K562 (cell line): Measurements from ENCODE around the gene RYR1. TPM values are rescaled to one million over a fixed set of nuclear protein-coding genes. Genes with fewer than 3 reads are reported as not detected.

Experiments used
- ARID3A ChIP-seq: IDR thresholded peaks from 2 replicates; pipeline ENCODE4 v1.6.1; 2012; ENCODE audit warnings: low read depth, low read length, improper control_type of control experiment, borderline replicate concordance
- ARNT ChIP-seq, 2 experiments: fragments of 450-650 bp; IDR thresholded peaks; 2 replicates each; pipeline ENCODE4 v1.6.1; 2016; ENCODE audit warnings: mild to moderate bottlenecking in 1 of 2
- CEBPB ChIP-seq: fragments of 450-650 bp; IDR thresholded peaks from 2 replicates; pipeline ENCODE4 v1.6.1; 2016; ENCODE audit warnings: missing genetic modification characterization, missing compliant biosample characterization
- CTCF ChIP-seq, 3 experiments: IDR thresholded peaks in 2 of 3; conservative IDR thresholded peaks in 1 of 3; 2 replicates each; pipeline ENCODE4 v1.5.1; 2011 to 2012; ENCODE audit warnings: low read length in 3 of 3, mild to moderate bottlenecking in 3 of 3, control low read depth in 2 of 3, improper control_type of control experiment in 1 of 3, inconsistent platforms in 1 of 3, low read depth in 1 of 3, mixed read lengths in 1 of 3, moderate library complexity in 1 of 3; ENCODE audit not compliant: insufficient read depth in 2 of 3
- E2F3 ChIP-seq: fragments of 250-450 bp; sonication (Bioruptor Pico); IDR thresholded peaks from 2 replicates; pipeline ENCODE4 v1.4.0; 2020; ENCODE audit warnings: mild to moderate bottlenecking
- ERF ChIP-seq: fragments of 450-650 bp; formaldehyde crosslinking; IDR thresholded peaks from 2 replicates; pipeline ENCODE4 v1.4.0; 2020; ENCODE audit warnings: mild to moderate bottlenecking, mixed read lengths
- JUN ChIP-seq, 2 experiments: sonication (generic) in 1 of 2; formaldehyde crosslinking in 1 of 2; IDR thresholded peaks; 2 replicates each; pipeline versions ENCODE4 v1.6.1 to v1.8.0; 2012 to 2022; ENCODE audit warnings: borderline replicate concordance in 2 of 2, mild to moderate bottlenecking in 2 of 2, improper control_type of control experiment in 1 of 2, low read depth in 1 of 2, low read length in 1 of 2, missing genetic modification reagents in 1 of 2
- PATZ1 ChIP-seq: fragments of 250-450 bp; sonication (Bioruptor Pico); IDR thresholded peaks from 2 replicates; pipeline ENCODE4 v1.5.0; 2020; ENCODE audit warnings: mild to moderate bottlenecking, borderline replicate concordance
- PPARD ChIP-seq: fragments of 250-450 bp; sonication (Bioruptor Pico); IDR thresholded peaks from 2 replicates; pipeline ENCODE4 v1.8.0; 2022; ENCODE audit warnings: inconsistent platforms, mild to moderate bottlenecking, moderate library complexity
- TCF15 ChIP-seq: fragments of 250-450 bp; sonication (Bioruptor Pico); IDR thresholded peaks from 2 replicates; pipeline ENCODE4 v1.8.0; 2022; ENCODE audit warnings: moderate library complexity, mild to moderate bottlenecking, inconsistent platforms
- USF1 ChIP-seq: sonication (generic); formaldehyde crosslinking; IDR thresholded peaks from 2 replicates; pipeline ENCODE4 v1.9.0; 2022; ENCODE audit warnings: mild to moderate bottlenecking, missing genetic modification reagents
- ZKSCAN1 ChIP-seq: fragments of 150-350 bp; IDR thresholded peaks from 2 replicates; pipeline ENCODE4 v1.6.1; 2016; ENCODE audit warnings: low read depth, low read length
- ZNF121 ChIP-seq: sonication (generic); formaldehyde crosslinking; conservative IDR thresholded peaks from 2 replicates; pipeline ENCODE4 v1.8.0; 2022; ENCODE audit warnings: missing genetic modification reagents
- ZNF263 ChIP-seq: sonication (generic); formaldehyde crosslinking; IDR thresholded peaks from 2 replicates; pipeline ENCODE4 v1.8.0; 2022; ENCODE audit warnings: mild to moderate bottlenecking, missing genetic modification reagents, borderline replicate concordance
- ZNF584 ChIP-seq: fragments of 200-800 bp; sonication (Bioruptor generic); IDR thresholded peaks from 2 replicates; pipeline ENCODE4 v1.6.1; 2016; ENCODE audit warnings: low read depth, mild to moderate bottlenecking, missing genetic modification characterization, missing compliant biosample characterization
- polyA plus RNA-seq, 8 experiments: library from polyadenylated mRNA; depleted of rRNA in 4 of 8; stranded (reverse) in 5 of 8; unstranded in 3 of 8; fragments of >200 nt; fragmentation: Nextera tagmentation in 2 of 8; fragmentation: Illumina TruSeq in 1 of 8; extraction: Ambion mirVana in 2 of 8; extraction: Trizol in 1 of 8; gene quantifications; 2 replicates each; pipeline versions ENCODE4 v1.2.1 to v1.2.3, GENCODE V29; 2011 to 2014; ENCODE audit warnings: inconsistent platforms in 1 of 8, missing spikeins in 1 of 8
- total RNA-seq, 7 experiments: library from RNA; depleted of rRNA in 6 of 7; stranded (reverse); fragments of >200 nt in 6 of 7; fragmentation: Illumina TruSeq in 2 of 7; extraction: Trizol in 2 of 7; gene quantifications; 2 replicates each; pipeline versions ENCODE4 v1.2.1 to v1.2.3, GENCODE V29; 2011 to 2021; ENCODE audit warnings: low replicate concordance in 1 of 7

Gene RYR1
- total and polyA plus RNA-seq, 9 of the 15 experiments (the other 6 are each of a cell fraction or from before 2014, with no cell fraction given): 0.11 to 7.4 (median 3.7) TPM

- TF ChIP-seq PATZ1 (CRISPR knock-in tag) (no peak), E2F3 (CRISPR knock-in tag) (no peak), ZNF121 (CRISPR knock-in tag) (no peak), USF1 (CRISPR knock-in tag) (0 out of 2 replicates have a peak, but pooled peaks have one; percentile 12), CEBPB (tag) (no peak), ARNT (IDR thresholded peaks at IDR 0.05) (0 out of 4 replicates have a peak, but pooled peaks of 1 of the 2 experiments have one; percentile 46), ERF (CRISPR knock-in tag) (no peak), JUN (IDR thresholded peaks at IDR 0.05; ENCODE audit: borderline replicate concordance, low read depth, low read length) (no peak), JUN (CRISPR knock-in tag; IDR thresholded peaks at IDR 0.05; ENCODE audit: borderline replicate concordance) (no peak), PPARD (CRISPR knock-in tag) (no peak), ZKSCAN1 (no peak), ARID3A (no peak), TCF15 (CRISPR knock-in tag) (no peak), ZNF263 (CRISPR knock-in tag) (no peak), ZNF584 (CRISPR knock-in tag) (no peak), CTCF (IDR thresholded peaks at IDR 0.05 in 2 of 3, conservative IDR thresholded peaks at IDR 0.05 in 1 of 3; ENCODE audit: insufficient read depth in 2 of 3, low read depth in 1 of 3, low read length in 3 of 3) (no peak)
Measured at GRCh38 chr19:38433268-38433733, at the start of gene RYR1 (continued).
